NCI-H82 treated with DMSO at 0.1 percent for 48 hours (cell line): Measurements from ENCODE around the gene LIPJ.

Source experiments
- DNase-seq: peaks from one replicate; lab custom pipeline; 2025; ENCODE audit not compliant: unreplicated experiment; lab: John Stamatoyannopoulos, UW

Gene LIPJ, protein sequence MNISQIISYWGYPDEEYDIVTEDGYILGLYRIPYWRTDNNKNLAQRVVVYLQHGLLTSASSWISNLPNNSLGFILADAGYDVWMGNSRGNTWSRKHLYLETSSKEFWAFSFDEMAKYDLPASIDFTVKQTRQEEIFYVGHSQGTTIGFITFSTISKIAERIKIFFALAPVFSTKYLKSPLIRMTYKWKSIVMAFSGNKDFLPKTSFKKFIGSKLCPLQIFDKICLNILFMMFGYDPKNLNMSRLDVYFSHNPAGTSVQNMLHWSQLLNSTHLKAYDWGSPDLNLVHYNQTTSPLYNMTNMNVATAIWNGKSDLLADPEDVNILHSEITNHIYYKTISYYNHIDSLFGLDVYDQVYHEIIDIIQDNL

DNA sequence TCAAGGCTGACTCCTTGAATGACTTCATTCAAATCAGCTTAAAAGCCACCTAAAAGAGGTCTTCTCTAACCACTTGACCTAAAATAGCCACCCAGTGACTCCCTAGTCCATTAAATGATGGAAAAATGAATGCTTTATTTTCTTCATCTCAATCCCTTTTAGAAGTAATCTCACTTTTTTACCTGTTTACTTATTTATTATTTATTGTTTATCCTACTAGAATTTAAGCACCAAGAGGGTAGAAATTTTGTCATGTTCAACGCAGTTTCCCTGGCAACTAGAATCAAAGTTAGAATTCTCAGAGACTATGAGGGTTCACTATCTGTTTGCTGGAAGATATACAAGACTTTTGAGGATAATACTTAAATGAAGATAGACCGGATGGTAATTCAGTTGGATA, at the start of gene LIPJ:
LIPJ (plus strand) TSS at position 301 of the 400 bp plus-strand sequence. CDS start 3,926 bp downstream, outside the sequence.
- no peak for DNase-seq

DNA sequence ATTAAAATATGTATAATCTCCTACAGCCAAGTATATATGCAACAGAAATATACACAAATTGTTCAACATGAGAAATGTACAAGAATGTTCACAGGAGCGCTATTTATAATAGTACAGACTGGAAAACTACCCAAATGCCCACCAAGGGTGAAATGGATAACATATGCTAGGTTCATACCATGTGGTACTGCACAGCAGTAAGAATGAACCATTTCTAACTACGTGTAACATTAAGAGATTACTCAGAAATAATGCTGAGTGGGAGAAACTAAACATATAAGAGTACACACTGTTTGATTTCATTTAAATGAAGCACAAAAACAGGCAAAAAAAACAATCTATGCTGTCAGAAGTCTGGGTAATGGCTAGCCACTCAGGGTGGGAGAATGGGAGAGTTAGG, 49.2 kb upstream of the LIPJ start:
- no peak for DNase-seq

DNA sequence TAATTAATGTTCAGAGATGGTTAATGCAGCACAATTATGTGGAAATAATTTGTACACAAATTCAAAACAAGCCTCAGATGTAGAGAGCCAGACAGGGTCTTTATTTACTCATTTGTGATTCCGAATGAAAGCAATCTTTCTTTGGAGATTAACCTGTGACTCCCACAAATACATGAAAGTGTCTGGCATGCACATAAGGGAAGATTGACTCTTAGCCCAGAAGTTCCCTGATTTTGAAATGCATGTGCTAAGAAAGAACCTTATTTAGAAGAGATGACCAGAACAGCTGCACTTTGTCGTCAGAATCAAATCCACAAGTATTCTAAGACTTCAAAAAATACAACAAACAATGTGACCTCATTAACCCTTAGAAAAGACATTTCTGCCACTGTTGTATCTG, 48.5 kb upstream of the LIPJ start:
- no peak for DNase-seq

DNA sequence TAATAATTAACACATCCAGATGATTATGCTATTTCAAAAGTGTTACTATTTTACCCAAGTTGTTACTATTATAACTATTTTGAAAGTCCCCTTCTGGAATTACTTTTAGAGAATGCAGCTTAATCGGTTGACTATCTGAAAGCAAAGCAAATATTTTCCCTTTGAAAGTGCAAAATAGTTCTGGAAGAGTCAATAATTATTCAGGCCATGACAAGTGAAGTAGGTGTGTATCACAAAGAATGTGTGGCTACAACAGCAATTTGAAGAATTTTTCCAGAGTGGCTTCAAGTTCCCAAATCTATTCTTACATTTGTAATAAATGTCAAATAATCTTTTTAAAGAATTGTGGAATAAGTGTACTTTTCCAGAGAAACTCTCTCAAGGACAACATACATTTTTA, 46.2 kb upstream of the LIPJ start:
- DNase-seq, result no peak

DNA sequence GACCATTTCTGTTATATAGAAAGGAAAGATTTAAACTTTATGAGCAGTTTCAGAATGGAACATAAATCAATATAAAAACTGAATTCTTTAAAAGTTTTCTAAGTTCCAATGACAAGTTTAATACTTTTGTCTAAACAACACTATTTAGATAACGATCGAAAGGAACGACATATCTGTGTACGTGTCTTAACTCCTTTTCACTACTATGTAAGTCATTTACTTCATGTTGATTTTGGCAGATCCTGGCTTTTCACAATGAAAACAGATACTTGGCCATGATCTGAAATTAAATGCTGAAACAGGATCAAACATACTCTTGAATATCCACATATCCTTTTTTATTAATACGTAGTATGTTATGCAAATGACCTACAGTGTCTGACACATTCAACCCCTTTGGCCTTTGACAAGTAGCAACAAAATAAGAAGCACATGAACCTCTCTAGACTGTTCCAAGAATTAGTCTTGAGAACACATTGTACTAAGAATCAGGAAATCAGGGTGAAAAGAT, 45.4 kb upstream of the LIPJ start:
- no peak for DNase-seq

DNA sequence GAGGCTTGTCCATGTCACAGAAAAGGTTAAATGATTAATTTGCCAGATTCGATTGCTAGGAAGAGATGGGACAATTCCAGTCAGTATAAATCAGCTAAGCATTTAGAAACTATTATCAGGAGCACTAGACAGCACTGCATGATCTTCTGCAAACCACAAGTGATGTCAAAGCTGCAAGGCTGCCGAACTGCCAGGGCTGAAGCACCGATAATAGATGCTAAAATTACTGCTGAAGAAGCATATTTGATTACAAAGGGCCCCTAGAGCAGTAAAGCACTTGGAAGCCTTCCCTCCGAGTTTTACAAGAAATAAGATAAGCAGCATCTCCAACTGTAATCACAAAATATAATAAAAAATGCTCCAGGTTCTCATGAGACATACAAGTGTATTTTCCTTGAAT, 44.0 kb upstream of the LIPJ start:
- DNase-seq, result no peak

DNA sequence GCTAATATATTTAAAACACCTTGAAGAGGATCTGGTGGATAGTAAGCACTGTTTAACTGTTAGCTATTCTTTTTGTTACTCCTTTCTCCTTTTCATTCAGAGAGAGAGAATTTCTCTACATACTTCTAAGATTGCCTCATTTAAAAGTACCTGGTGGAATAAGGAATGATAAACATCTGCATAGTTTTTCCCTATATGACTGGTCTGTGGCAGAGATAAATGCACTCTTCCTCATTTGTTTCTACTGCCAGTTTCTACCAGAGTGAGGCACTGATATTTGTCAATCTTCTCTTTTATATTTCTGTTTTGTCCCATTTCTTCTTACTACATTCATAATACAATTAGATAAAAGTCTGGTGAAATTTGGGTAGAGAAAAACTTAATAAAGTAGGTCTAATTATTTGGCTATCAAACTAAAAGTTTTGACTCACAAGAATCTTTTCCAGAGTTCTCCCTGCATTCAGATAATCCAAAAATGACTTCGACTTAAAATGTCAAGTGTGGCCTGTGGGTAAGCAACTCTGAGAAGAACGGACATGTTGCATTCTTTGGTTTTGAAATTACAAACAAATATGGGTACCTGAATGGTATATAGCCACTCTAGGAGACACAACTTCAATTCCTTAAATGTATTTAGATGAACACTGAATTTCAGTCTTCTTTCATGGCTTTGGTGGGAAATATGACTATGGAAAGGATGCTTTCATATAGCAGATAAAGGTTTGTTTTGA, 42.3 kb upstream of the LIPJ start:
- no peak for DNase-seq

DNA sequence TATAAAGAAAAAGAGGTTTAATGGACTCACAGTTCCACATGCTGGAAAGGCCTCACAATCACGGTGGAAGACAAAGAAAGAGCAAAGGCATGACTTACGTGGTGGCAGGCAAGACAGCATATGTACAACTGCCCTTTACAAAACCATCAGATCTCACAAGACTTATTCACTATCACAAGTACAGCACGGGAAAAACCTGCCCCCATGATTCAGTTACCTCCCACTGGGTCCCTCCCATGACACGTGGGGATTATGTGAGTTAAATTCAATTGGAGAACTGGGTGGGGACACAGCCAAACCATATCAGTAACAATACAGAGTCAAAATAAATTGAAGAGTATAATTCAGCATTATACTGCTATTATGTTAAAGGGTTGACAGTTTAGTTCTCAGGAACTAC, 41.2 kb upstream of the LIPJ start:
- no peak for DNase-seq

DNA sequence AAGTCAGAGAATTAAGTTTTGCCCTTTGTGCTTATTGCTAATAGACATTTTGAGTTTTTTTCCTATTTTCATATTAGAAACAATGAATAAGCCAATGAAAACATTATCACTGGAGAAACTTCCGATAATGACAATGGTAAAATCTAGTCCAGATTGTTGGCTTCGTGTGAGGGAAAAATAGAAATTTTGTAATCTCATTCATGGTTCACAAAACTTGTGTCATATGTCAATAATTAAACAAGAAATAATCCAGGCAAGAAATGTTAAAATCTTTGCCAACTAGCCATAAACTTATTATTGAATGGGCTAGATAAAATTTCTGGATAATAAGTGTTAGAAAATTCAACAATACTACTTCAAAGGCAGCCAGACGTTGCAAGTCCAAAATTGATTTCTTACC, 40.1 kb upstream of the LIPJ start:
- no peak for DNase-seq

DNA sequence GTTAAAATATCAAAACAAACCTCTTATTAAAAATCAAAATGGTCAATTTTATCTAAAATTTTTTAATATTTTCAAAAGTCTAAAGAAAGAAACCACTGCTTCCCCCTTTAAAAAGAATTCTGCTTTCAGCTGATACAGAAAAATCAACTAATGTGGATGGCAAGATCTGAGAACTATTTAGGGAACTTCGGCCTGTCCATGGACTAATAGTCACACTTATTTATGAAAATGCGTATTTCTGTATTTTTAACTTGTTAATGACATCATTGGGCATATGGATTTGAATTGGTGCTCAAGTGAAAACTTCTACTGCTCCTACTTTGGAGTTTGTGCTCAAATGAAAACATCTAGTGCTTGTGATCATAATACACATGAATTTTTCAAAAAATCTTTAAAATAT, 35.3 kb upstream of the LIPJ start:
- no peak for DNase-seq

DNA sequence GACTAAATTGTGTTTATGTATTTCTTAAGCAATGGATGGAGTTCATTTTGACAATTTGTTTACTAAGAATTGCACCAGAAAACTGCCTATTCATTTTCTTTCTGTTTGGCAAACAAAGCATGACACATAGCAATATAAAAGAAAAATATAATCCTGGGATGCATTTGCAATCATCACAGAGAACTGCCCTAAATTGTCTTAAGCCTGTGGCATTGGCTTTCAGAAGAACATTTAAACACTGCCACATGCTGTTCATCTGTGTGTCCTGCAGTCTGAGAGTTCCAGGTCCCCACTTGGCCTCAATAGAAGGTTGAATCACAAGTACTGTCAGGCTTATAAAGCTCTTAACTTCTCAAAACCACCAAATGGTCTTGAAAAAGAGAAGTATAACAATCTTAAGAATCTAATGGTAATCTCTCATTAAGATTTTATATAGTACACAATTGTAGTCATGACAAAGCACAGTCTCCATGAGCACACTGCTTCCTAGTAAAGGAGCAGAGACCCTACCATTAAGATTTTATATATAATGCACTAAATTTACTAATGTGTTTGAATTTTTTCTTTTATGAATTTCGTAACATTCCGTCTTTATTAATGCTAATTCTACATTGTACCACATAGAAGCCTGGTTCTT, 33.3 kb upstream of the LIPJ start:
- DNase-seq, result peak; percentile 37

DNA sequence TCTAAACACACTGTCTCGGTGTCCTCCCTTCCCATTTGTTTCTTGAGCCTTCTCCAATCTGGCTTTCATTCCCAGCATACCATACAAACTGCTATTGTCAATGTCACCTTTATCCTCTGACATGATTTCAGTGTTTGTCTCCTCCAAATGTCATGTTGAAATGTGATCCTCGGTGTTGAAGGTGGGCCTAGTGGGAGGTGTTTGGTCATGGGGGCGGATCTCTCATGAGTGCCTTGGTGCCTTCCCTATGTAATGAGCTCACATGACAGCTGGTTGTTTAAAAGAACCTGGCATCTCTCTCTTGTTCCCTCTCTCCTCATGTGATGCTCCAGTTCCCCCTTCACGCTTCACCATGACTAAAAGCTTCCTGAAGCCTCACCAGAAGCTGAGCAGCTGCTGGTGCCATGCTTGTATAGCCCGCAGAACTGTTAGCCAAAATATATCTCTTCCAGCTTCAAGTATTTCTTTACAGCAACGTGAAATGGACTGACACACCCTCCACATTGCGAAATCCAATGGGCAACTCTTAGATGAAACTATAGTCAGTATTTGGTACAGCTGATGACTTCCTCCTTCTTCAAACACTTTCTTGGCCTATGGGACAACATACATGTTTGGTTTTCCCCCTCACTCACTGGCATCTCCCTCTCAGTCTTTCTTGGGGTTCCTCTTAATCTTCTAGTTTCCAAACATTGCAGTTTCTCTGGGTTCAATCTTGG, 31.2 kb upstream of the LIPJ start:
- DNase-seq, result no peak

DNA sequence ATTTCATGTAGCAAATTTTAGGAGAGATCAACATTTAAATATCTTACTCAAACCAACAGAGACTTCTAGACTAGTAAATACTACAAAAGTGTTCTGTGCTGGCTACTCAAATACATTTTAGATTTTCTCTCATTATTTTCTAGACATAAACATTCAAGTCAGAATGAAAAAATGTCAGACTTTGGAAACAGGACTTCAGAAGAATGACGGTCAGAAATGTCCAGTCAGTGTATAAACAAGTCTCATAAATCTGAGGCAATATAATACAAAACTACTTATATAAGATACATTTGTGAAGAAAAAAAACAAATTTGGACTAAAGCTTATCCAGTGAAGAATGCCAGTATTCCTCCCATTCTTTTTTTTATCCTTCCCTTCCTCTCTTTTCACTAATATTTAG, 29.3 kb upstream of the LIPJ start:
- no peak for DNase-seq

DNA sequence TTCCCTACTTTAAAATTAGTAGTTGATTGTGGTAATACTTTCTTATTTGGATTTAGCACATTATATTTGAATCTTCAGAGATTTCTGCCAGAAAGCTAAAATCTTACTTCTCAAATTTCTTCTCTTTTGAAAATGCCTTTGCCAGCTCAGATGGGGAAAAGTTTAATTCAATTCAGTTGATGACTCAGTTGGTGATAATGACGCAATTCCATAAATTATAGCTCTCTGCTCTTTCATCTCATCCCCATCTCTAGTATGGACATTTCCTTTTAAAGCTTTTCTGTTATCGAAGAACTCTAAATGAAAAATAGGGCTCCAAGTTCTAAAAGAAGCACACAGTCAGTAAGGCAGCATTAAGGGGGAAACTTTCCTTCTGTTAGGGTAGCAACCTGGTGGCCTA, 28.9 kb upstream of the LIPJ start:
- no peak for DNase-seq

DNA sequence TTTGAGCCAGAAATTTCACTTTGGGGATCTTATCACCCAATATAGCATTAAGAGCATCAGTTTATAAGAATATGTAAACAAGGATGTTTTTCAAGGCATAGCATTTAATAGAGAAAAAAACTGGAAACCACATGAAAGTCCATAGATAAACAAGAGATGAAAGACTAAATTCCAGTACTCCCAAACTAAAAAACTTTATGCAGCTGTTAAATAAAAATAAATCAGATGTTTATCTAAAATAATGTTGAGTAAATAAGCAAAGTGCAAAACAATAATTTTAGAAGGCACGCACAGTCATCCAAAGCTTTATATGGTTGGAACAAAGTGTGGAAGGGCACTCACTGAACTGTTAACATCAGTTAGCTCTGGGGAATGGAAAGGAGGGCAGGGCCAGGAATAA, 24.4 kb upstream of the LIPJ start:
- no peak for DNase-seq

DNA sequence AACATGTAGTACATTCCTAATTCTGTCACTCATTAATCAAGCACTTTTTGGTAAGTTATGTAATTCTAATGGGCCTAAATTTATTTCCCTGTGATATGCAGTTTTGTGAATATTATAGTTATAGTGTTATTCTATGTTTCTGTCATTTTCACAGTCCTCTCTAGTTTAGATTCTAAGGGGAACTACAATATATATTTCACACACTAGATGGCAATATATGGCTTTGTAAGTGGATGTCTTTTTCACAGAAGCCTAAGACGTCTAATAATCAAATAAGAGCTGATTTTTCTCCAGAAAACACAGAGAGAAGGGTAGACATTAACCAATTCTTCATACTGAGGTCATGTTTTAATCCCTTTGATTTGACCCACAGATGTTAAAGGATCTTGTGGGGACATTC, 21.5 kb upstream of the LIPJ start:
- peak; percentile 4 for DNase-seq

DNA sequence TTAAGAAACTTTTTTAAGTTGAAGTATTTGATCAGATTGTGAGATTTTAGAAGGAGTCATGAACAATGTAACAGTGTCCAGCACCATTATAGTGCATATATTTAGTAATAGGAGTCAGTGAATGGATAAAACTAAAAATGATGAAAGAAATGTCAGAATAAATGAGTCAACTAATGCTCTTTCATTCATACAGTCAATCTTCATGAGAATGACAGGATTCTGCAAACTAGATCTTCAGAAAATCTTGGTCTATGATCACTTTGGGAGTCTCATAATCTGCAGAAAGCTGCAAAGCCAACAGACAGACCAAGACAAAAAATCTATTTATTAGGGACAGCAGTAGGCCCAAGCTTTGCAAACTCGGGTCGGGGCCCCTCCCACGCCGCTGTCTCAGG, 4.2 kb upstream of the LIPJ start:
- no peak for DNase-seq

DNA sequence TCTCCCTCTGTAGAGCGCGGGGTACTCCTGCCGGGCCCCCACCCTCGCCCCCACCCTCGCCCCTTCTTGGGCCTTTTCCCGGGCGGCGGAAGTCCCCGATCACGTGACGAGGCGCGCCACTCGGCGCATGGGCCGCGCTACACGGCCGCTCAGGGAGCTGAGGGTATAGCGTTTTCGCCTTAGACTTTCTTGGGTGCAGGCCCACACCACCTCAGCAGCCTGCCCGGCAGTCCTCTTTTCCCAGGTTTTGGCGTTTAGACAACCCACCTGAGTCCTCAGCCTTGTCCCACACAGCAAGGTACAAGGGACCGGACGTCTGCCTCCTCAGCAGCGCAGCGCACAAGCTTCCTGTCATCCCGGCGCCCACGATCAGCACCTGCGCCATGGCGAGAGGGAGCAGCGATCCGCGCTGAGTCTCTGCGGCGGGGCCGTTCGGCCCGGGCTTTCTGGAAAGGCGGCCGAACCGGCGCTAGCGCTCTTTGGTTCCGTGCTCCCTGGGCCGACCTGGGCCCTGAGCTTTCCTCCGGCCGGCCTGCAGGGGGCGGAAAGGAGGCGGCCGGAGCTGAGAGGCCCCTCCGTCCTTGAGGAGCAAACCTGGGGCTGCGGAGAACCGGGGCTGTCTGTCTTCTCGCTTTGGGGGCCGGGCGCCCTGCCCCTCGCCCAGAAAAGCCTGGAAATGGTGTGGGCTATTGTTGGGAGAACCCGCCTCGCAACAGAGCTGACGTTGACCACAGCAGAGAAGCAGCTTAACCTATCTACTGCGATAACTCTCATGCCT, 3.6 kb upstream of the LIPJ start, which contains the start of gene RNLS:
RNLS (minus strand) TSS at position 513 of the 778 bp plus-strand sequence.
- DNase-seq, result no peak

DNA sequence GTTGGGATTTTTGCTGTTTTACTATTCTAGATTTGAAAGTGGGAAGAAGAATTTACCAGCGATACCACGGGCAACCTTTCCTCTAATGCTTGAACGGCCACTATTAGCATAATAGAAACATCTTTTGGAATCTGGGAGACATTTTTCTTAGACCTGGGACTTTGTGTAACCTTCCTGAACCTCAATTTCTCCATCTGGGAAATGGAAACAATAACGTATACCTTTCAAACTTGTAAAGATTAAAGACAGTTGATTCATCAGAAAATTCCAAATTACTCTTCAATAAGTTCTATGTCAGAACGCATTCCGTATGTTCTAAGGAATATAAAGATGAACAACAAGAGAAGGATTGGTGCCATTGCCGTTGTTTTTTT, 3.0 kb upstream of the LIPJ start:
- DNase-seq, result no peak

DNA sequence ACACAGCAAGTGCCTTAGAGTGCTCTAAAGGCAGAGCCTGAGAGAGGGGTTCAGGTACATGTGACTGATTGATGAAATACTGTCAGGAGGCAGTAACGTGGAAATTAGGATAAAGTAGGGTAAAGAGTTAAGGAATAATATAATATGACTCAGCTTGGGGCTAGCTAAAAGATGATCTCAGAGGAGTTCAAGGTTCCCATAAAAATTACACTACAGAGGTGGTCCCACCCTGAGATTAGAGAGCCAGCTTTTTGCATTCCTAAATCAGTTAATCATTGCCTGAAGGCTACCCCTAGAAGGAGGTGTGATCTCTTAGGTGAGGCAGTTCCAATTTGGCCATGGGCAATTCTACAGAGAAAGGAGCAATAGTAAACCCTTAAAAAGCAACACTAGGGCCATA, 5.8 kb downstream of the LIPJ start:
- no peak for DNase-seq

DNA sequence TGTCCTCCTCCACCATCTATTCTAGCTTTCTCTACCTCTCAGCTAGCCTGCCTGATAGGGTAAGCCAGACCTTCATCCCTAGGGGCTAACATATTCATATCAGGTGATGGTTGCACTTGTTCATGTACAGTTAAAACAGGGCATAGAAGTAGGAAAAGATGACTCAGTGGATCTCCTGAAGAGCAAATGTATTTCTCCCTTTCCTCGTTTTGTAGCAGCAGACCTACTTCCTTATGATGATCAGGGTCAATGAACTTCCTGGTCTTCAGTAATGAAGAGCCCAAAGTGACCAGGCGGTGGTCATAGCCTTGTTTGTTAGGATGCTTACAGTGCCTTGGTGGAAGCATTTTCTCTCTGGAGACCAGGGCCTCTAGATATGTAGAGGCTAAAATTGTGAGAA, 6.3 kb downstream of the LIPJ start:
- no peak for DNase-seq
